GM19099 (cell line): Measurements from ENCODE around the gene PCED1A.

Source experiments
- POLR2A ChIP-seq: IDR thresholded peaks from 3 replicates; pipeline ENCODE4 v1.6.1; 2011; ENCODE audit warnings: low read depth; ENCODE audit not compliant: insufficient read length; ENCODE audit errors: extremely low read depth

Gene PCED1A

GRCh38 chr20:2820896-2821869 is 19.3 kb downstream of the PCED1A start:
- TF ChIP-seq POLR2A = no peak

DNA sequence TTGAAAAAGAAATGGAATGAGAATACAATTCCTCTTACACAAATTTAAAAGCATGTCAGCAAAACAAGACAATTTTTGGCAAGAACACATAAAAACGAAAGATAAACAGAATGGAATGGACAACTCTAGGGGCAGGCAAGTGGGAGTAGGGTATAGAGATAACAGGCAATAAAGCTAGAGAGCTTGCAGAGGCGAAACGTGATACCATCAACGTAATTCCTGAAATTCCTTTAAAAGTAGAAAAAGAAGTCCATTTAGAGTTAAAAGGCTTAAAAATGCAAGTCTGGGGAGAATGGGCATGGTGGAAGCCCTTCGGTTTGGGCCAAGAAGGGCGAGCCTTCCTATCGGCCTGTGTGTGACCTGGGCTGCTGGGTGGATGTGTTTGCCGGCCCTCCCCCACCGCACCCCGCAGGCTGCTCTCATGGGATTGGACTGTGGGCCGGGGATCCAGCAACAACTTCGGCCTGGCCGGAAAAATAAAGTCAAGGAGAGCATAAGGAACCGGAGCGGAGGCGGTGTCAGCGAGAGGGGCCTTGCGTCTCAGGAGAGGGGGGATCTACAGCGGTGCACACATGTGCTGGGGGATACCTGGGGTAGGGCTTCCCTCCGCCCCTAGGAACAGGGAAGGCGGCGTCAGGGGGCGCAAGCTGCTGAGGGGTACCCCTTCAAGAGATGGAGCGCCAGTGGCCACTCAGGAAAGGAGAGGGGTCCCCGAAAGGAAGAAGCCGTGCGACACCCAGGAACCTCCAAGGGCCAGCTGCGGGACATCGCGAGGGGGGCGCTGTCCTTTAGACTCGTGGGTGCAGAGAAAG is 20.2 kb downstream of the PCED1A start:
- no peak for TF ChIP-seq POLR2A

GRCh38 chr20:2817891-2818595 is 22.4 kb downstream of the PCED1A start:
- no peak for TF ChIP-seq POLR2A

- TF ChIP-seq POLR2A = no peak
Measured at GRCh38 chr20:2817341-2817726, 23.1 kb downstream of the PCED1A start.

GRCh38 chr20:2816583-2817340 is 23.7 kb downstream of the PCED1A start:
- TF ChIP-seq POLR2A = no peak

- TF ChIP-seq POLR2A = no peak
Measured at GRCh38 chr20:2816030-2816582, 24.3 kb downstream of the PCED1A start, which contains the start of gene TMEM239. TMEM239 (plus strand) TSS chr20:2816364; CDS start chr20:2816555, 191 bp downstream.

- TF ChIP-seq POLR2A = no peak
Measured at GRCh38 chr20:2815242-2815900, 25.1 kb downstream of the PCED1A start.

DNA sequence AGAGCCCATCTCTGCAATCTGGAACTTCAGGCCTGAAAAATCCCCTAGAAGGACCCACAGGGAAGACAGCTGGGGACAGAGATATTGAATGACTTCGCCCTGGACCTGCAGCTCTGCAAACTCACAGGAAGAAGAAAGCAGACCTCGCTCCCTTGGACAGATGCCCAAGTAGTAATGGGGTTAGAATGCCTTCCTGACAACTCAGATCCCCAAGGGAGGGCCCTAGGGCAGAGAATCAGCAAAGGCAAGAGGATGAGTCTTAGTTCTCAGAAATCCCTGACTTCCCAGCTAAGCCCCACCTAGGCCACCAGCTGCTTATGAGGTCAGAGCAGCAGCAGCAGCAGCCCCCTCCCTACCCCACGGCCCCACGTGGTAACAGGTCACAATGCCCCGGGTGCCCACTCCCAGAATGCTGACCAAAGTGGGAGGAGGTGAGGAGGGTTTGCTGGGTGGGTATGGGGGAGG is 25.8 kb downstream of the PCED1A start, which contains the start of gene C20orf141:
TSS of gene C20orf141 (plus strand) at position 401 of the 465 bp plus-strand sequence. CDS start 198 bp downstream, outside the sequence.
- TF ChIP-seq POLR2A = no peak

DNA sequence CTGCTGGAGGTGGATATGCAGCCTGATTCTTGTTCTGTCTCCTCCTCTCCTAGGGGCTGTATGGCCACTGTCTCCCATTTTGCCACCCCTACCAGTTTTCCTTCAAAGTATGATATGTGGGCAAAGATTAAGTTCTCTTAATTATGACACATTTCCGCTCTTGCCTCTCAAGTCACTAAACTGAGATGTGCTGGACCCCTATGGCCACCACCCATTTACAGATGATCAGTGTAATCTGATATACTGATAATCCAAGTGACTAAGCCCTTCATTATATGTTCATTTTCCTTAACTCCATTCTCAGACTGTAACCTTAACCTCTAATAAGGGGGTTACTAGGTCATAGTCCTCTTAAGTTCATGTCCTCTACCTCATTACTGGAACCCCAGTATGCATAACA is 26.4 kb downstream of the PCED1A start:
- no peak for TF ChIP-seq POLR2A

GRCh38 chr20:2812189-2812588 is 28.3 kb downstream of the PCED1A start:
- no peak for TF ChIP-seq POLR2A

DNA sequence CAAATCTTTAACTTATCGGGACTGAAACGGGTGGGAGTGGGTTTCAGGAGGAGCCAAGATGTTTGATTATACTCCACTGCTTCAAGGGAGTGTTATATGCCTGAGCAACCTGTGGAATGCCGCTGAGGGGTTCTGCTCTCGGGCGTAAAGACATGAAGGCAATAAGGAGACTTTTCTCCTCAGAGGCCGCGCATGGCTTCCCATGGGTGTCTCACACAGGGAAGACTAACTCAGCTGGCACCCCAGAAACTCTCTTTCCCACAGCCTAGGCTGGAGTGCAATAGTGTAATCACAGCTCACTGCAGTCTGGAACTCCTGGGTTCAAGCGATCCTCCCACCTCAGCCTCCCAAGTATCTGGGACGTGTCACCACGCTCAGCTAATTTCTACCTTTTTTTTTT is 30.8 kb downstream of the PCED1A start:
- no peak for TF ChIP-seq POLR2A

DNA sequence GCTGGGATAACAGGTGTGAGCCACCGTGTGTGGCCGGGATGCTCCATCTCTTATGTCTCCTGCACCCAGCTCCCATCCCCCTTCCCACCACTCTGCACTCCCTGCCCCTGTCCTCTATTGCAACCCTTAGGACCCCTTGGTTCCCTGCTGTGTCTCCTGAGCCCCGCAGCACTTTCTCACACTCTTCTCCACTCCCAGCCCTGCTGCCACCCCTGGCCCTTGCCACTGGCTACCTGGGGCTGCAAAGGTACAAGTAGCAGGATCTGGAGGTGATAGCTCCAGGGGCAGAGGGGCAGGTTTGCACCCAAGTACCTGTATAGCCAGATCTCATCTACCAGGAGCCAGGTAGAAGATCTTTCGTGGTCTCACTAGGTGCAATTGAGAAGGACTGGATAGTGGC is 33.4 kb downstream of the PCED1A start:
- TF ChIP-seq POLR2A = no peak

DNA sequence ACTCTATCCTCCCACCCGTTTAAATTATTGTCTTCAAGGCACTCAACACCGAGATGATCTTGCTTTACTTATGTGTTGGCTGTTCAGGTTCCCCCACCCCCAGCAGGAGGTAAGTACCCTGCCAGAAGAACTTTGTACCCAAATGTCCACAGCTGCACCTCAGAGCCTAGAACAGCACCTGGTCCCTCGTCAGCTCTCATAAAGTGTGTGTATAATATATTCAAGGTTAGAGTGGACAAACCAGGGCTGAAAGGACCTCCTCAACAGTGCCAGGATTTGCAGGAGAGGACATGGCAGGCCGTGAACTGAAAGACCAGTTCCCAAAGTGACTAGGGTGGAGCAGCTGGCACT is 34.1 kb downstream of the PCED1A start:
- no peak for TF ChIP-seq POLR2A
